Panc1 (cell line): ENCODE data around the gene LYSMD4. TPM values are rescaled to one million over a fixed set of nuclear protein-coding genes. Genes with fewer than 3 reads are reported as not detected.

ENCODE experiments used
- ATAC-seq: fragments of 200-7000 bp; cut with Tn5 transposase; 2 replicates; pipeline ENCODE4 v1.9.1; 2020; ENCODE audit warnings: mild to moderate bottlenecking, moderate library complexity
- BruUV-seq: library from RNA; stranded (reverse); fragments of 400-500 nt; replicated peaks from 2 replicates; lab custom pipeline; 2021; lab: Mats Ljungman, UMichigan
- CTCF ChIA-PET: fragments of 300-600 bp; sonication (Branson Sonifier 250); formaldehyde crosslinking; loops from one replicate; lab custom pipeline; 2022; ENCODE audit warnings: antibody characterized with exemption; lab: Charles Lee
- POLR2A ChIA-PET: fragments of 300-600 bp; sonication (Branson Sonifier 250); formaldehyde crosslinking; loops from one replicate; lab custom pipeline; 2022; ENCODE audit warnings: antibody characterized with exemption; lab: Charles Lee
- DNase-seq: peaks from one replicate; pipeline ENCODE4 v3.0.0-alpha.2; 2010; ENCODE audit warnings: low read depth, low spot score
- H3K27ac ChIP-seq: 2 replicates; pipeline ENCODE4 v1.5.1; 2011; ENCODE audit warnings: mild to moderate bottlenecking, low read length, inconsistent platforms
- H3K27me3 ChIP-seq: fragments of 200-500 bp; sonication (Bioruptor generic); 2 replicates; pipeline ENCODE4 v1.6.0; 2014; ENCODE audit warnings: low read length, inconsistent platforms; ENCODE audit not compliant: control insufficient read depth, insufficient read depth
- H3K36me3 ChIP-seq: fragments of 200-500 bp; sonication (Bioruptor generic); 2 replicates; pipeline ENCODE4 v1.5.1; 2014; ENCODE audit warnings: inconsistent platforms, mild to moderate bottlenecking, low read length, moderate library complexity; ENCODE audit not compliant: control insufficient read depth, insufficient read depth
- H3K4me1 ChIP-seq: 2 replicates; pipeline ENCODE4 v1.5.1; 2011; ENCODE audit warnings: inconsistent platforms, mild to moderate bottlenecking, low read length, moderate library complexity; ENCODE audit not compliant: control insufficient read depth, insufficient read depth
- H3K4me3 ChIP-seq, 2 experiments: 2 replicates each; pipeline ENCODE4 v1.5.1; 2011 to 2012; ENCODE audit warnings: low read depth in 2 of 2, low read length in 2 of 2, mild to moderate bottlenecking in 2 of 2, inconsistent platforms in 1 of 2, moderate library complexity in 1 of 2
- H3K9me3 ChIP-seq: fragments of 200-500 bp; sonication (Bioruptor generic); 2 replicates; pipeline ENCODE4 v1.5.1; 2014; ENCODE audit warnings: low read depth, mild to moderate bottlenecking, inconsistent platforms, low read length, moderate library complexity; ENCODE audit not compliant: control insufficient read depth, insufficient read depth
- POLR2AphosphoS5 ChIP-seq: IDR thresholded peaks from 2 replicates; pipeline ENCODE4 v1.6.1; 2012; ENCODE audit warnings: mild to moderate bottlenecking, low read depth, low read length, moderate library complexity
- SIN3A ChIP-seq: IDR thresholded peaks from 2 replicates; pipeline ENCODE4 v1.6.1; 2012; ENCODE audit warnings: low read depth, mild to moderate bottlenecking, low read length, moderate library complexity, borderline replicate concordance; ENCODE audit not compliant: insufficient read depth
- TCF7L2 ChIP-seq: IDR thresholded peaks from 2 replicates; pipeline ENCODE4 v1.6.1; 2011; ENCODE audit warnings: mild to moderate bottlenecking, low read depth, low read length, inconsistent platforms
- in situ Hi-C: cut with HindIII; loops from 2 replicates; pipeline ENCODE4 v1.10.0; 2016; ENCODE audit warnings: low sequenced_read_pairs, low pct_unique_long_range_greater_than_20kb
- intact Hi-C: fragments of 100-400 bp; cut with micrococcal nuclease; formaldehyde crosslinking; loops from one replicate; pipeline ENCODE4 v1.10.0; 2022; ENCODE audit not compliant: unreplicated experiment
- total RNA-seq: library from RNA; stranded (reverse); gene quantifications from one replicate; pipeline ENCODE4 v1.2.1, GENCODE V29; 2021; ENCODE audit not compliant: unreplicated experiment
- TF ChIP-seq, protein P1 (sequence below), 2 experiments: IDR thresholded peaks; 2 replicates each; pipeline ENCODE4 v1.6.1; 2011 to 2012; ENCODE audit warnings: low read depth in 2 of 2, control low read depth in 1 of 2, low read length in 1 of 2, mild to moderate bottlenecking in 1 of 2, moderate library complexity in 1 of 2; ENCODE audit not compliant: insufficient read depth in 1 of 2
- TF ChIP-seq, protein P2 (sequence below): fragments of 450-650 bp; IDR thresholded peaks from 2 replicates; pipeline ENCODE4 v1.5.1; 2017; ENCODE audit warnings: mild to moderate bottlenecking

LYSMD4 gene
- total RNA-seq, 1 experiment from 2014 or later: 8.9 TPM

DNA sequence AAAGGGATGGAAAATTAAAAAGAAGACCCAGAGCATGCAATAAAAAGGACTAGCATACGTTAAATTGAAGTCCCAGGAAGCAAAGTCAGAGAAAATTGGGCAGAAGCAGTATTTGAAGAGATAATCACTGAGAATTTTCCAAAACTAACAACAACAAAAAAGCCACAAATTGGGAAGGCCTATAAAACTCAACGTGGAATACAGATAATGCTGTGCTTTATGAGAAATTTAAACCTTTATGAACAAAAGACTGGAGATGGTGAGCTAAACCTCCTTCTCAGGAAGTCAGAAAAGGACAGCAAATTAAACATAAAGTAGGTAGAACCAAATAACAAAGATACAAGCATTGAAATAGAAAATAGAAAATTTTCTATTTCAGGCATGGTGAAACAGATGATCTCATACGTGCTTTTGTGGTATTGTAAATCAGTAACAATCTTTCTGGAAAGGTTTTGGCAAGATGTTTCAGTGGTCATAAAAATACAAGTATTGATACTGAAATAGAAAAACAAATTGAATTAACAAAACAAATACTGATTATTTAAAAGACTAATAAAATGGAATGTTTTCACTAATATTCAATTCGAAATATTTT lies 55.6 kb downstream of the LYSMD4 start:
- BruUV-seq: no TSS peak
- ATAC-seq: no peak
- H3K27me3 ChIP-seq: no peaks in the 10 kb centered on the region

More for the DNA sequence above, 55.6 kb downstream of the LYSMD4 start:
- in situ Hi-C loops (no loop called here), intact Hi-C loops (no loop called here)
- Histone ChIP-seq H3K4me1 (no peaks in the 10 kb centered on the region), H3K9me3 (no peaks in the 10 kb centered on the region), H3K36me3 (peaks cover 2% of the 10 kb centered on the region; the same call in 1 of the 2 replicates), H3K4me3 (no peak overlapping the region), H3K27ac (no peak overlapping the region)
- TF ChIP-seq, protein P1, sequence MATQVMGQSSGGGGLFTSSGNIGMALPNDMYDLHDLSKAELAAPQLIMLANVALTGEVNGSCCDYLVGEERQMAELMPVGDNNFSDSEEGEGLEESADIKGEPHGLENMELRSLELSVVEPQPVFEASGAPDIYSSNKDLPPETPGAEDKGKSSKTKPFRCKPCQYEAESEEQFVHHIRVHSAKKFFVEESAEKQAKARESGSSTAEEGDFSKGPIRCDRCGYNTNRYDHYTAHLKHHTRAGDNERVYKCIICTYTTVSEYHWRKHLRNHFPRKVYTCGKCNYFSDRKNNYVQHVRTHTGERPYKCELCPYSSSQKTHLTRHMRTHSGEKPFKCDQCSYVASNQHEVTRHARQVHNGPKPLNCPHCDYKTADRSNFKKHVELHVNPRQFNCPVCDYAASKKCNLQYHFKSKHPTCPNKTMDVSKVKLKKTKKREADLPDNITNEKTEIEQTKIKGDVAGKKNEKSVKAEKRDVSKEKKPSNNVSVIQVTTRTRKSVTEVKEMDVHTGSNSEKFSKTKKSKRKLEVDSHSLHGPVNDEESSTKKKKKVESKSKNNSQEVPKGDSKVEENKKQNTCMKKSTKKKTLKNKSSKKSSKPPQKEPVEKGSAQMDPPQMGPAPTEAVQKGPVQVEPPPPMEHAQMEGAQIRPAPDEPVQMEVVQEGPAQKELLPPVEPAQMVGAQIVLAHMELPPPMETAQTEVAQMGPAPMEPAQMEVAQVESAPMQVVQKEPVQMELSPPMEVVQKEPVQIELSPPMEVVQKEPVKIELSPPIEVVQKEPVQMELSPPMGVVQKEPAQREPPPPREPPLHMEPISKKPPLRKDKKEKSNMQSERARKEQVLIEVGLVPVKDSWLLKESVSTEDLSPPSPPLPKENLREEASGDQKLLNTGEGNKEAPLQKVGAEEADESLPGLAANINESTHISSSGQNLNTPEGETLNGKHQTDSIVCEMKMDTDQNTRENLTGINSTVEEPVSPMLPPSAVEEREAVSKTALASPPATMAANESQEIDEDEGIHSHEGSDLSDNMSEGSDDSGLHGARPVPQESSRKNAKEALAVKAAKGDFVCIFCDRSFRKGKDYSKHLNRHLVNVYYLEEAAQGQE (IDR thresholded peaks at IDR 0.05; ENCODE audit: insufficient read depth in 1 of 2, low read depth in 2 of 2, low read length in 1 of 2): no peak
- no peak for TF ChIP-seq TCF7L2
- TF ChIP-seq, protein P2, sequence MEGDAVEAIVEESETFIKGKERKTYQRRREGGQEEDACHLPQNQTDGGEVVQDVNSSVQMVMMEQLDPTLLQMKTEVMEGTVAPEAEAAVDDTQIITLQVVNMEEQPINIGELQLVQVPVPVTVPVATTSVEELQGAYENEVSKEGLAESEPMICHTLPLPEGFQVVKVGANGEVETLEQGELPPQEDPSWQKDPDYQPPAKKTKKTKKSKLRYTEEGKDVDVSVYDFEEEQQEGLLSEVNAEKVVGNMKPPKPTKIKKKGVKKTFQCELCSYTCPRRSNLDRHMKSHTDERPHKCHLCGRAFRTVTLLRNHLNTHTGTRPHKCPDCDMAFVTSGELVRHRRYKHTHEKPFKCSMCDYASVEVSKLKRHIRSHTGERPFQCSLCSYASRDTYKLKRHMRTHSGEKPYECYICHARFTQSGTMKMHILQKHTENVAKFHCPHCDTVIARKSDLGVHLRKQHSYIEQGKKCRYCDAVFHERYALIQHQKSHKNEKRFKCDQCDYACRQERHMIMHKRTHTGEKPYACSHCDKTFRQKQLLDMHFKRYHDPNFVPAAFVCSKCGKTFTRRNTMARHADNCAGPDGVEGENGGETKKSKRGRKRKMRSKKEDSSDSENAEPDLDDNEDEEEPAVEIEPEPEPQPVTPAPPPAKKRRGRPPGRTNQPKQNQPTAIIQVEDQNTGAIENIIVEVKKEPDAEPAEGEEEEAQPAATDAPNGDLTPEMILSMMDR: no peak
- no peak for TF ChIP-seq SIN3A
- no peak for TF ChIP-seq POLR2AphosphoS5
- ChIA-PET POLR2A (no interaction called here), CTCF (no interaction called here)
- DNase-seq: no peak

Other genes starting within 250 kb of the LYSMD4 start
- gene MEF2A, start 167.5 kb downstream of the LYSMD4 start, total RNA-seq: 31.1 TPM